Ramos (cell line): Measurements from ENCODE around the gene TSPAN6.

Experiments
- in situ Hi-C: fragments of 300-500 bp; cut with MboI; formaldehyde crosslinking; loops from one replicate; pipeline ENCODE4 v1.14.3; 2022; ENCODE audit warnings: low sequenced_read_pairs; ENCODE audit not compliant: unreplicated experiment

The TSPAN6 gene

GRCh38 chrX:100591256-100592051 is 45.2 kb downstream of the TSPAN6 start:
- in situ Hi-C loops: no loop called here

DNA sequence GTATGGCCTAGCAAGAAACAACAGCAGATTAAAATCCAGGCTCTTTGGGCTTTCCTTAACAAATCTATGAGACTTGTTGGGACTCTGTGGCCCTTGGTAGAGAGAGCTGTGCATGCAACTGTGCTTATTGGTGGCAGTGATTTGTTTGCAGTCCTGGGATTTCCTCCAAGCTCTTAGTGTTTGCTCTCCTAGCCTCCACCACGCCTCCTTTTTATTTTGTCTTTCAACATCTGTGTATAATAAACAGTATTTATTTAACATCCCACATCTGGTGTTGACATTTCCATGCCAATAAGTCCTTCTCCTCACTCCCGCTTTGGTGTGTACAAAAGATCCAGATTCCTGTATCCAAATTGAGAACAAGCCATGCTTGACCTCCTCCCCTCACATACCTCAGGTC is 48.7 kb downstream of the TSPAN6 start:
- in situ Hi-C loops: no loop called here

DNA sequence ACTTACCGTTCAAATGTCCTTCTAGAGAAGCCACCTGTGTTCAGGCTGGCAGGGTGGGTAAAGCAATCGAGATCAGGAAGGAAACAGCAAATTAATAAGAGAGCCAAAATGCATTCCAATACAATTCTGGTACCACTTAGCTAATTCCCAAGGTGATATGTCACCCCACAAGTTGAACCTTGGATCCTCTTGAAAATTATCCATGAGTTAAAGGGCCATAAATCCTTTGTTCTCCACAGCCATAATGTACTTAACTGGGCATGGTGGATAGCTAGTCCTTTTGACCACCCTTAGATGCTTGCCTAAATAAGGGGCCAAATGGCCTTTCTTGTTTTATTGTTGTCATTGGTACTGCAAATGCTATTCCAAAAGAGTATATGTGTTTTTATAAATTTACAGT is 49.9 kb downstream of the TSPAN6 start:
- in situ Hi-C loops: no loop called here

GRCh38 chrX:100584611-100585010 is 52.0 kb downstream of the TSPAN6 start, which contains the start of gene TNMD:
TNMD (plus strand) TSS chrX:100584936; CDS start chrX:100585019, 83 bp downstream.
- in situ Hi-C loops: no loop called here
